Measurements from ENCODE around the gene TNFAIP1. TPM values are rescaled to one million over a fixed set of nuclear protein-coding genes. Genes with fewer than 3 reads are reported as not detected.

Gene TNFAIP1
- total and polyA plus RNA-seq, 8 donors = 1.7 to 50.4 (median 20.3) TPM

DNA sequence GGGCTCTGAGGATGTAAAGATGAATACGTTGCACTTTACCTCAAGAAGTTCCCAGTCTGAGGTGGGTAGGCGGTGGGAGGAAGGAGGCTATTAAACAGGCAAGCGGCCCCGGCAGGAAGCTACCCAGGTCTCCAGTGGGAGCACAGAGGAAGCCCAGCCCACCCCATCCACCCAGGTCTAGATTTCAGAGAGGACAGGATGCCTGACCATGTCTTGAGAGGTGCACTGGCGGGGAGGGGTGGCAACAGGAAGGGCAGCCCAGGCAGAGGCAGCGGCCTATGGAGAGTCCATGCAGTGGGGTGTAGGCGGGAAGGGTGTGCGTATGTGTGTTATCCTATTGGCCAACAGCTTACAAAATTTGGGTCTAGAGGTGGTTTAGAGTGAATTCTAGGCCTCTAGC is 49.8 kb downstream of the TNFAIP1 start:
- peak overlapping the region in 4 of 5 donors; percentile 72 to 83 (median 77) for H3K27ac ChIP-seq
- H3K36me3 ChIP-seq = peaks cover 19 to 46% (median 35%) of the 10 kb centered on the region in 4 donors
- no peak for DNase-seq
- H3K9me3 ChIP-seq = no peaks in the 10 kb centered on the region
- peaks cover 0 to 6% (median 0%) of the 10 kb centered on the region in 3 donors for H3K27me3 ChIP-seq
- TF ChIP-seq POLR2A (IDR thresholded peaks at IDR 0.05) = no peak
- TF ChIP-seq POLR2AphosphoS5 (IDR thresholded peaks at IDR 0.05) = no peak
- TF ChIP-seq, protein P1, sequence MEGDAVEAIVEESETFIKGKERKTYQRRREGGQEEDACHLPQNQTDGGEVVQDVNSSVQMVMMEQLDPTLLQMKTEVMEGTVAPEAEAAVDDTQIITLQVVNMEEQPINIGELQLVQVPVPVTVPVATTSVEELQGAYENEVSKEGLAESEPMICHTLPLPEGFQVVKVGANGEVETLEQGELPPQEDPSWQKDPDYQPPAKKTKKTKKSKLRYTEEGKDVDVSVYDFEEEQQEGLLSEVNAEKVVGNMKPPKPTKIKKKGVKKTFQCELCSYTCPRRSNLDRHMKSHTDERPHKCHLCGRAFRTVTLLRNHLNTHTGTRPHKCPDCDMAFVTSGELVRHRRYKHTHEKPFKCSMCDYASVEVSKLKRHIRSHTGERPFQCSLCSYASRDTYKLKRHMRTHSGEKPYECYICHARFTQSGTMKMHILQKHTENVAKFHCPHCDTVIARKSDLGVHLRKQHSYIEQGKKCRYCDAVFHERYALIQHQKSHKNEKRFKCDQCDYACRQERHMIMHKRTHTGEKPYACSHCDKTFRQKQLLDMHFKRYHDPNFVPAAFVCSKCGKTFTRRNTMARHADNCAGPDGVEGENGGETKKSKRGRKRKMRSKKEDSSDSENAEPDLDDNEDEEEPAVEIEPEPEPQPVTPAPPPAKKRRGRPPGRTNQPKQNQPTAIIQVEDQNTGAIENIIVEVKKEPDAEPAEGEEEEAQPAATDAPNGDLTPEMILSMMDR (IDR thresholded peaks at IDR 0.05) = no peak
- TF ChIP-seq EP300 (IDR thresholded peaks at IDR 0.05) = no peak
- H3K4me1 ChIP-seq = peaks cover 9 to 38% (median 34%) of the 10 kb centered on the region in 4 donors
- 49 to 79% (median 62%) methylated on average over 4 to 8 of the region's 8 CpGs for WGBS, 5 donors
- intact Hi-C loops (cut with DNase I; ENCODE audit: low total_unique reads) = no loop called here
- peak overlapping the region; percentile 43 to 67 (median 50) for H3K4me3 ChIP-seq

DNA sequence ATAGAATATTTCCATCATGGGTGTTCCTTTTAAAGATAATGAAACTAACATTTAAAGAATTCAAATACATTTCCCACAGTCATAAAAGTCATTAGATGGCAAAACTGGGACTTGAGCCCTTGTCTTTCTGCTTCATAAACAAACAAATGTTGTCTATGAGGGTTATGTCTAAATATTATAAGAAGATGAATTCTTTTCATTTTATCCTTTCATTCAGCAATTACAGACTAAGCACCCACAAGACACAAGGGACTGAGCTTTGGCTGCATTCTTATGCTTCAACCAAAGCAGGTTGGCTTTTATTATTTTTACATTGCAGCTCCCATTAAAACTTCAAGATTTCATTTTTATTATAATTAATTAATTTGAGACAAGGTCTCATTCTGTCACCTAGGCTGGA is 50.8 kb downstream of the TNFAIP1 start:
- Histone ChIP-seq H3K4me1 (peaks cover 1 to 28% (median 24%) of the 10 kb centered on the region in 4 donors), H3K27me3 (peaks cover 0 to 3% (median 0%) of the 10 kb centered on the region in 3 donors), H3K9me3 (no peaks in the 10 kb centered on the region), H3K4me3 (no peak overlapping the region), H3K27ac (no peak overlapping the region), H3K36me3 (peaks cover 25 to 56% (median 45%) of the 10 kb centered on the region in 4 donors)
- no peak for TF ChIP-seq EP300 (IDR thresholded peaks at IDR 0.05)
- TF ChIP-seq POLR2A (IDR thresholded peaks at IDR 0.05) = no peak
- TF ChIP-seq POLR2AphosphoS5 (IDR thresholded peaks at IDR 0.05) = no peak
- TF ChIP-seq, protein P1 (IDR thresholded peaks at IDR 0.05) = no peak
- no peak for DNase-seq
- intact Hi-C loops (cut with DNase I; ENCODE audit: low total_unique reads) = no loop called here

DNA sequence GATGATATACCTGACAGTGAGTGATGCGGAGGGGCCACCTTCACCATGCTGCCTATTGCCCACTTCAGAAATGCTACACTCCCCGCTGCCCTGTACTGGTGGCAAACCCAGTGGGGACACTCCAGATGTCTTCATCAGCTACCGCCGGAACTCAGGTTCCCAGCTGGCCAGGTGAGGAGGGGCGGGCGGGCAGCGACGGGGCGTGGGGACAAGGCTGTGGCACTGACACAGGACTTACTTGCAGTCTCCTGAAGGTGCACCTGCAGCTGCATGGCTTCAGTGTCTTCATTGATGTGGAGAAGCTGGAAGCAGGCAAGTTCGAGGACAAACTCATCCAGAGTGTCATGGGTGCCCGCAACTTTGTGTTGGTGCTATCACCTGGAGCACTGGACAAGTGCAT is 52.5 kb downstream of the TNFAIP1 start:
- Histone ChIP-seq H3K27ac (no peak overlapping the region), H3K27me3 (no peaks in the 10 kb centered on the region), H3K4me3 (no peak overlapping the region), H3K36me3 (peaks cover 31 to 65% (median 61%) of the 10 kb centered on the region in 4 donors), H3K4me1 (peaks cover 0 to 22% (median 16%) of the 10 kb centered on the region in 4 donors), H3K9me3 (no peaks in the 10 kb centered on the region)
- no peak for DNase-seq
- intact Hi-C loops (cut with DNase I; ENCODE audit: low total_unique reads) = no loop called here
- no peak for TF ChIP-seq POLR2AphosphoS5 (IDR thresholded peaks at IDR 0.05)
- no peak for TF ChIP-seq POLR2A (IDR thresholded peaks at IDR 0.05)
- TF ChIP-seq EP300 (IDR thresholded peaks at IDR 0.05) = no peak
- TF ChIP-seq, protein P1 (IDR thresholded peaks at IDR 0.05) = no peak
- 91 to 95% (median 95%) methylated on average over 10 to 11 of the region's 11 CpGs for WGBS, 5 donors

DNA sequence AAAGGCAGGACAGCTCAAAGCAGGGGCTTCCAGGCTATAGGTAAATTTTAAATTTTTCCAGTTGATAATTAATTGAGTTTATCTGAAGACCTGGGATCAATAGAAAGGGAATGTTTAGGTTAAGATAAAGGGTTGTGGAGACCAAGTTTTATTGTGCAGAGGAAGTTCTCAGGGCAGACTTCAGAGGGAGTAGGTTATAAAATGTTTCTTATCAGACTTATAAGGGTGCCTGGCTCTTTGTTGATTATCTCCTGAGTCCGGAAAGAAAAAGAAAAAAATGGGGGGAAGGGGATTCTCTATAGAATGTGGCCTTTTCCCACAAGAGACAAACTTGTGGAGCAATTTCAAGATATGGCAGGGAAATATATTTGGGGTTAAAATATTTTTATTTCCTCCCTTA is 54.6 kb downstream of the TNFAIP1 start:
- no peak for DNase-seq
- Histone ChIP-seq H3K4me1 (peaks cover 0 to 8% (median 6%) of the 10 kb centered on the region in 4 donors), H3K27me3 (no peaks in the 10 kb centered on the region), H3K27ac (no peak overlapping the region), H3K9me3 (no peaks in the 10 kb centered on the region), H3K4me3 (no peak overlapping the region), H3K36me3 (peaks cover 31 to 85% (median 80%) of the 10 kb centered on the region in 4 donors)
- intact Hi-C loops (cut with DNase I; ENCODE audit: low total_unique reads) = no loop called here
- TF ChIP-seq EP300 (IDR thresholded peaks at IDR 0.05) = no peak
- TF ChIP-seq, protein P1 (IDR thresholded peaks at IDR 0.05) = no peak
- no peak for TF ChIP-seq POLR2AphosphoS5 (IDR thresholded peaks at IDR 0.05)
- TF ChIP-seq POLR2A (IDR thresholded peaks at IDR 0.05) = no peak
- WGBS, 5 donors = 73 to 84% (median 83%) methylated on average over 1 of the region's 1 CpG
